Stimulated activated CD8-positive, alpha-beta memory T cell treated with anti-CD3 and anti-CD28 coated beads, Interleukin-7, amount 100 ng/mL, for 1 hour (primary cell): ENCODE data around the gene OXSM.

Experiments
- DNase-seq, 2 donors: peaks; one replicate each; pipeline ENCODE4 v3.0.0-alpha.2; 2020; ENCODE audit warnings: low read depth in 2 of 2

OXSM gene

DNA sequence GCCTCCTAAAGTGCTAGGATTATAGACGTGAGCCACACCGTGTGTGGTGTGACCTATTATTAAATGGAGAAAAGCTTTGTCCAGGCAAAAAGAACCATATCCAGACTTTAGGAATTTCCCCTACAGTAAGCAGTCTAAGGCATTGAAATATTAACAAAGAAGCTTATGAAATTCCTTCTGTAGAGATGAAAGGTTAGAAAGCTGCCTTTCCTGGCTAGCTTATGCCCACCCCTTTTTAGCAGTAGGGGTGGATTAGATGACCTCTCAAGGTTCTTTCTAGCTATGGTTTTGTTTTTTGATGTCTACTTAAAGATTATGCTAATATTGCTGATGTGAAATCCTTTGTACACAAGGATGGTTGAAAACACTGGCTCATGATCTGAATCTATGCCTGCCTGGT lies 13.9 kb downstream of the OXSM start:
- DNase-seq = no peak

DNA sequence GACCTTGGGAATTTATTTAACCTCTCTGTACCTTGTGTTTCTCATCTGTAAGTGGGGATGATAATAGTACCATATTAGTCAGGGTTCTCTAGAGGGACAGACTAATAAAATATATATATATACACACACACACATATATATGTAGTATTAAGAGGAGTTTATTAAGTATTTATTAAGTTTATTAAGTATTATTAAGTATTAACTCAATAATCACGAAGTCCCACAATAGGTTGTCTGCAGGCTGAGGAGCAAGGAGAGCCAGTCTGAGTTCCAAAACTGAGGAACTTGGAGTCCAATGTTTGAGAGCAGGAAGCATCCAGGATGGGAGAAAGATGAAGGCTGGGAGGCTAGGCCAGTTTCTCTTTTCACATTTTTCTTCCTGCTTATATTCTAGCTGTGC lies 14.8 kb downstream of the OXSM start:
- no peak for DNase-seq

DNA sequence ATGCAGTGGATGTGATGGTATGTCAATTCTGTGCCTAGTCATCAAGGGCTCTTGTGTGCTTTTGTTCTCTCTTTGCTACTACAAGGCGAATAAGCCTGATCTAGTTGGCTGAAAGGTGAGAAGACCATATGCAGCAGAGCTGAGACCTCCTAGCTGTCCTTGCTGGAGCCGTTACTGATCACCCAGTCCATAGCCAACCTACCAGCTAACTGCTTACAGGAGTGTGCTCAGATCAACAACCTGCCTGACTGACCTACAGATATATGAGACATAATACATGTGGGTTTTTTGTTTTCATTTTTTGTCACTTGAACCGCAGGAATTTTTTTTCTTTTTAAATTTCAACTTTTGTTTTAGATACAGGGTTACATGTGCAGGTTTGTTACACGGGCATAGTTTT lies 22.8 kb downstream of the OXSM start:
- no peak for DNase-seq

GRCh38 chr3:25817107-25817506 lies 27.2 kb downstream of the OXSM start:
- DNase-seq = no peak

- DNase-seq = no peak
Observed at GRCh38 chr3:25817638-25818037, 27.7 kb downstream of the OXSM start.

GRCh38 chr3:25818335-25818734 lies 28.4 kb downstream of the OXSM start:
- no peak for DNase-seq

DNA sequence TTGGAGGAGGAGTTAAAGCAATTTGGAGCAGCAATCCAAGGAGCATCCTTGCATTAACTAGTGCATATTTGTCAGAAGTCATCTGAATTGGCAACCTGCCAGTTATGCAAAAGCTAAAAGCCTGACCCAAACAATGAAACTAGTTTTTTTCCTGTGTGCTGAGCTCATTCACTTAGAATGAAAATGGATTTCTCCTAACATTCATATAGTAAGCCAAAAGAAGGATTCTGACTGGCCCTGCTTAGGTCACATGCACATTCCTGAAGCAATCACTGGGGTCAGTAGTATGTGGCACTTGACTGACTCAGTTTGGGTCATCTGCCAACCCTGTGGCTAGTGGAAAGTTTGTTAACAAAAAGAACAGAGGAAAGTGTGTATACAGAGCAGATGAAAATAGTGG lies 30.5 kb downstream of the OXSM start:
- DNase-seq = no peak

- DNase-seq = no peak
Observed at GRCh38 chr3:25820816-25821486, 31.1 kb downstream of the OXSM start.

DNA sequence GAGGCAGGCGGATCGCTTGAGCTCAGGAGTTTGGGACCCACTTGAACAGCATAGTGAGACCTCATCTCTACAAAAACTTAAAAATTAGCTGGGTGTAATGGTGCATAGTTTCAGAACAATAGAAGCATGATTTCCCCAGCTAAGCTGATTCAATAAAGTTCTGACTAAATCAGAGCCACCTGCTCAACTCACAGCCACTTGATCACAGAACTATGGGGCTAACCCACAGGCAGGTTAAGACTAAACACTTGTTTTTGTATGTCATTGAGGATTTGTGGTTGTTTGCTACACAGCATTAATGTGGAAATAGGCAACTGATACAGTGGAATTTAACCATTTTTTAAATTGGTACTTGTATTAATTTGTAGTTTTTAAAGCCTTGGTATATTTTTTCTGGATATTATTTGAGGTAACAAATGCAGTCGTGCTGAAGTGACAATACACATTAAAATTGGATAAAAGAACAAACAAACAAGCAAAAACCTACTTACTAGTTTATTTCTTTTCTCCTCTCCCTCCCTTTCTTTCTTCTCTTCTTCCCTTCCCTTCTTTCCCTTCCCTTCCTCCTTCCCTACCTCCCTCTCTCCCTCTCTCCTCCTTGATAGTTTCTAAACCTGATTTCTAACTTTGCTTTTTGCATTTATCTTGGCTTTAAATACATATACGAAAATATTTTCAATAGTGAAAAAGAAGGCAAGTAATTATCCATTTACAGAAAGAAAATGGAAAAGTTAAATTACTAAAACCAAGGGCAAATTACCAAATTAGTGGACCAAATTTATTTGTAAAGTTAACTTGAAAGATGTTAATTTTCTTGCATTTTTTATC lies 32.1 kb downstream of the OXSM start:
- DNase-seq = no peak

DNA sequence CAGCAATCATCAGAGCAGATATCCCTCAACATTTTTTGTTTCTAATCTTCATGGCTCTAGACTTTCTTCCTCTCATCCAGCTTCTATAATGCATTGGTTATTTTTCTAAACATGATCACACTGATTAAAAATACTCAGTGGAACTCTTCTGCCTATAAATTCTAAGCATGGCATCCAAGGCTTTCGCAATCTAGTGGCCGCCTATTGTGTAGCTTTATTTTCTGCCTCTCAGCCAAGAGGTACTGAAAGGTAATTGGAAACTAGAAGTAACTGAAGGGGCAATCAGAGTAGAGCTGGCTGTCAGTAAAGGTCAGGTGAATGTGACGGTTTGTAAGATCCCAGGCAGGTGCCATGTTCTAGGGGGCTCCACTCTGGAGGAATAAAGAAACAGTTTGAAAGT lies 33.4 kb downstream of the OXSM start:
- DNase-seq = no peak

GRCh38 chr3:25826510-25826909 lies 36.6 kb downstream of the OXSM start:
- no peak for DNase-seq

DNA sequence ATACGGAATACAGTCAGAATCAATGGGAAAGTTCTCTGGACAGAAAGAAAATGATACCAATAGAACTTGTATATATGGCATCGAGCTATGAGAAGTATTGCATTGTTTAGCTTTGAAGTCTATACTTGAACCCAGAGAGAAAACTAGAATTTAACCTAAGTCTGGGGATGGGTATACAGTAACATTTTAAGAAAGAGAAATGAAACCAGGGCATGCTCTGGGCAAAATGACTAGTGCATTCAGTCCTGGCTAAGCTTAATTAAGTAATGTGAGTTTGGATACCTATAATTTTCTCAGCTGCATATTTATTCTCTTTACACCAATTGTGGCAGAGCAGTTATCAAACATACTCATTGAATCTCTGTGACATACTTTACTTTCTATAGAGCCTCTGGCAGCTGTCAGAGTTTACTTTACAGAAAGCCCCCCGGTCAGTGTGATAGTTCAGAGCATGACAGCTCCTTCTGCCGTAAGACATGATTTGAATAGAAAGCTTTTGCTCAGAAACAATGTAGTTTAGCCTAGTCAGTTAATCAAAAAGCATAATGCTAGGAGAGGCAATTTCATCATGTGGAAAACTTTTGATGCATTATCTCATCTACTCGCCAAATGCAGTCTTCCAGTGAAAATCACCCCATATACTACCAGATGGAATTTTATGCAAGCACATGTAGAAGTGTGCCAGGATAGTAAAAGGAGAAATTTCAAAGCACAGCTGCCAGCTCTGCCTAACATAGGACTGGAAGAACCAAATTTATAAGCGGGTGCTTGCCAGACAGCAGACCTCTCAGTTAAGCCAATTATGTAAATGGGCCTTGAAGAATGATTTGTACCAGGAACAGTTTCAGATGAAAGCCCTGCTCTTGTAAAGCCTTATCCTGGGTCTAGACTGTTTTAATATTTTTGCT lies 40.7 kb downstream of the OXSM start:
- no peak for DNase-seq

- DNase-seq = no peak
Observed at GRCh38 chr3:25831578-25831977, 41.7 kb downstream of the OXSM start.

DNA sequence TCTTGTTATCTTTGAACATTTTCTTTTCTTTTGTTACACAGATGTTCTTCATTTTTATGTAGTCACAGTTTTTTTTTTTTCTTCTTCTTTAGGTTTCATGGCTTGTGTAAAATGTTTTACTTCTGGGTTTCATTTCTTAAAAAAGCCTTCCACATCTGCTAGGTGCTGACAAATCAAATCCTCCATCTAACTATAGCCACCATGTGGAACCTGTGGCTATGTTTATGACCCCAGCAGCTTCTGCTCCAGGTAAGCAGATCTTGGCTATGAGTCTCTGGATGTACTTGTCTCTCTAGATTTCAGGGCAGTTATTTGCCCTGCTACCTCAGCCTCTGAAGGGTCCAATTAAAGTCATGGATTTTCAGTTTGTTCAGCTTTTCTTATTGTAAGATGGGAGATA lies 44.5 kb downstream of the OXSM start:
- no peak for DNase-seq

DNA sequence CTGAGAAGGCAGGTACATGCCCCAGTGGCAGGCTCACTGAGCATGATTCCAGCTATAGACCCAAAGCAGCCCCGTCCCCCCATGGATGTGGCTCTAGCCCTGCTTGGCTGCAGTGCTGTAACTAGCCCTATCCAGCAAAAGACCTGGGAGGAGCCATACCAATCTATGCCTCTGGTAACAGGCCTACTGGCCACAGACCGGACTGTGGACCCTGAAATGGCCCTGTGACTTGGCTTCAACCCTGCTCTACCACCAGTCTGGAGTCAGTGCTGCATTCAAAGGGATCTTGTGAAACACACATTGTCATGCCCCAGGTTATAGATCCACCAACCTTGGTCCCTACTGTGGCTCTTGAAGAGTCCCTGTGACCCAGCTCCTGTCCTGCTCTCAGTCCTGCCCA lies 46.7 kb downstream of the OXSM start:
- no peak for DNase-seq

GRCh38 chr3:25837038-25837437 lies 47.1 kb downstream of the OXSM start:
- DNase-seq = no peak

GRCh38 chr3:25840099-25840498 lies 50.2 kb downstream of the OXSM start:
- DNase-seq = no peak

- DNase-seq = no peak
Observed at GRCh38 chr3:25843332-25843731, 53.4 kb downstream of the OXSM start.
